Activated T-helper 2 cell treated with anti-CD3 and anti-CD28 coated beads, Interferon-gamma antibody, Interleukin-2, Interleukin-4, amounts not matched to agents 10 μg/mL and 5 μg/mL and 100 μg/mL, durations not matched to agents 14 hours and 24 hours and 36 hours (primary cell): Measurements from ENCODE around the gene EYA3. TPM values are rescaled to one million over a fixed set of nuclear protein-coding genes. Genes with fewer than 3 reads are reported as not detected.

Source experiments
- DNase-seq: peaks from one replicate; pipeline ENCODE4 v3.0.0; 2021; ENCODE audit warnings: low spot score
- H3K27ac Mint-ChIP-seq: one replicate; pipeline ENCODE4 v1.8.0; 2021; ENCODE audit warnings: mixed read lengths
- H3K27me3 Mint-ChIP-seq: one replicate; pipeline ENCODE4 v1.8.0; 2021; ENCODE audit warnings: low read depth, mixed read lengths
- H3K36me3 Mint-ChIP-seq: one replicate; pipeline ENCODE4 v1.8.0; 2021; ENCODE audit warnings: low read depth, mixed read lengths
- H3K4me1 Mint-ChIP-seq: one replicate; pipeline ENCODE4 v1.8.0; 2021; ENCODE audit warnings: low read depth, mixed read lengths
- H3K4me3 Mint-ChIP-seq: one replicate; pipeline ENCODE4 v1.8.0; 2021; ENCODE audit warnings: low read depth, mild to moderate bottlenecking, moderate library complexity, mixed read lengths
- H3K9me3 Mint-ChIP-seq: one replicate; pipeline ENCODE4 v1.8.0; 2021; ENCODE audit warnings: mixed read lengths
- intact Hi-C: fragments of 100-400 bp; cut with micrococcal nuclease; formaldehyde crosslinking; loops from one replicate; pipeline ENCODE4 v1.15.1; 2023
- total RNA-seq: library from RNA; stranded (reverse); gene quantifications from 2 replicates; pipeline ENCODE4 v1.2.3, GENCODE V29; 2022

The EYA3 gene
- total RNA-seq, result 27.5 and 30.9 TPM in 2 replicates

- Mint-ChIP-seq H3K27me3 (peaks cover 7% of the 10 kb centered on the region), H3K36me3 (no peaks in the 10 kb centered on the region), H3K4me1 (peaks cover 22% of the 10 kb centered on the region), H3K4me3 (peak within 1 kb of the TSS; percentile 92), H3K9me3 (no peaks in the 10 kb centered on the region), H3K27ac (peak within 1 kb of the TSS; percentile 87)
- peak; percentile 100 for DNase-seq
- intact Hi-C loops, result loop anchor here (1.0 to 10.0 kb wide), 3 partner anchors 32 to 224 kb away; no protein-coding TSS in a partner anchor
Measured at GRCh38 chr1:28088168-28088961, at the start of gene EYA3. Gene EYA3, minus strand, starts transcription at chr1:28088610. Its CDS starts 30,584 bp downstream, at chr1:28058026.

- peaks cover 84% of the 10 kb centered on the region for H3K27me3 Mint-ChIP-seq
- H3K9me3 Mint-ChIP-seq, result no peaks in the 10 kb centered on the region
- no peak overlapping the region for H3K4me3 Mint-ChIP-seq
- no peaks in the 10 kb centered on the region for H3K36me3 Mint-ChIP-seq
- intact Hi-C loops, result no loop called here
- DNase-seq, result no peak
- H3K4me1 Mint-ChIP-seq, result peaks cover 2% of the 10 kb centered on the region
- H3K27ac Mint-ChIP-seq, result no peak overlapping the region
Measured at GRCh38 chr1:28136922-28137613, 48.7 kb upstream of the EYA3 start.

- peaks cover 86% of the 10 kb centered on the region for H3K27me3 Mint-ChIP-seq
- no peaks in the 10 kb centered on the region for H3K9me3 Mint-ChIP-seq
- no peak for DNase-seq
- H3K4me3 Mint-ChIP-seq, result no peak overlapping the region
- H3K36me3 Mint-ChIP-seq, result no peaks in the 10 kb centered on the region
- intact Hi-C loops, result no loop called here
- peaks cover 2% of the 10 kb centered on the region for H3K4me1 Mint-ChIP-seq
- H3K27ac Mint-ChIP-seq, result no peak overlapping the region
Measured at GRCh38 chr1:28136169-28136921, 47.9 kb upstream of the EYA3 start.

GRCh38 chr1:28135371-28136168, 47.2 kb upstream of the EYA3 start:
- Mint-ChIP-seq H3K27ac (no peak overlapping the region), H3K36me3 (no peaks in the 10 kb centered on the region), H3K4me1 (peaks cover 2% of the 10 kb centered on the region), H3K27me3 (peaks cover 86% of the 10 kb centered on the region), H3K9me3 (no peaks in the 10 kb centered on the region), H3K4me3 (no peak overlapping the region)
- DNase-seq, result no peak
- intact Hi-C loops, result no loop called here

- intact Hi-C loops, result no loop called here
- Mint-ChIP-seq H3K36me3 (no peaks in the 10 kb centered on the region), H3K4me1 (peaks cover 2% of the 10 kb centered on the region), H3K9me3 (no peaks in the 10 kb centered on the region), H3K27me3 (peaks cover 85% of the 10 kb centered on the region), H3K4me3 (no peak overlapping the region), H3K27ac (no peak overlapping the region)
- no peak for DNase-seq
Measured at GRCh38 chr1:28134651-28135207, 46.3 kb upstream of the EYA3 start.

- Mint-ChIP-seq H3K36me3 (no peaks in the 10 kb centered on the region), H3K9me3 (no peaks in the 10 kb centered on the region), H3K4me3 (no peak overlapping the region), H3K27me3 (peaks cover 86% of the 10 kb centered on the region), H3K4me1 (peaks cover 7% of the 10 kb centered on the region), H3K27ac (no peak overlapping the region)
- no peak for DNase-seq
- intact Hi-C loops, result no loop called here
Measured at GRCh38 chr1:28132171-28133167, 44.1 kb upstream of the EYA3 start.

- Mint-ChIP-seq H3K4me1 (peaks cover 5% of the 10 kb centered on the region), H3K27ac (no peak overlapping the region), H3K4me3 (no peak overlapping the region), H3K27me3 (peaks cover 84% of the 10 kb centered on the region), H3K36me3 (no peaks in the 10 kb centered on the region), H3K9me3 (no peaks in the 10 kb centered on the region)
- intact Hi-C loops, result no loop called here
- DNase-seq, result no peak
Measured at GRCh38 chr1:28130901-28131300, 42.5 kb upstream of the EYA3 start.

GRCh38 chr1:28129150-28129549, 40.7 kb upstream of the EYA3 start:
- intact Hi-C loops, result no loop called here
- no peak overlapping the region for H3K4me3 Mint-ChIP-seq
- H3K4me1 Mint-ChIP-seq, result peaks cover 5% of the 10 kb centered on the region
- DNase-seq, result no peak
- H3K9me3 Mint-ChIP-seq, result no peaks in the 10 kb centered on the region
- H3K36me3 Mint-ChIP-seq, result no peaks in the 10 kb centered on the region
- H3K27me3 Mint-ChIP-seq, result peaks cover 76% of the 10 kb centered on the region
- no peak overlapping the region for H3K27ac Mint-ChIP-seq

GRCh38 chr1:28127617-28128257, 39.3 kb upstream of the EYA3 start:
- no peaks in the 10 kb centered on the region for H3K36me3 Mint-ChIP-seq
- H3K9me3 Mint-ChIP-seq, result no peaks in the 10 kb centered on the region
- H3K27me3 Mint-ChIP-seq, result peaks cover 68% of the 10 kb centered on the region
- H3K4me1 Mint-ChIP-seq, result peaks cover 5% of the 10 kb centered on the region
- no peak overlapping the region for H3K4me3 Mint-ChIP-seq
- intact Hi-C loops, result no loop called here
- no peak for DNase-seq
- H3K27ac Mint-ChIP-seq, result no peak overlapping the region

- peaks cover 5% of the 10 kb centered on the region for H3K4me1 Mint-ChIP-seq
- intact Hi-C loops, result no loop called here
- no peak overlapping the region for H3K4me3 Mint-ChIP-seq
- H3K27me3 Mint-ChIP-seq, result peaks cover 63% of the 10 kb centered on the region
- DNase-seq, result no peak
- no peaks in the 10 kb centered on the region for H3K9me3 Mint-ChIP-seq
- no peaks in the 10 kb centered on the region for H3K36me3 Mint-ChIP-seq
- no peak overlapping the region for H3K27ac Mint-ChIP-seq
Measured at GRCh38 chr1:28126783-28127490, 38.5 kb upstream of the EYA3 start.
